ENCODE measurements around the gene GTF3C5.

DNA sequence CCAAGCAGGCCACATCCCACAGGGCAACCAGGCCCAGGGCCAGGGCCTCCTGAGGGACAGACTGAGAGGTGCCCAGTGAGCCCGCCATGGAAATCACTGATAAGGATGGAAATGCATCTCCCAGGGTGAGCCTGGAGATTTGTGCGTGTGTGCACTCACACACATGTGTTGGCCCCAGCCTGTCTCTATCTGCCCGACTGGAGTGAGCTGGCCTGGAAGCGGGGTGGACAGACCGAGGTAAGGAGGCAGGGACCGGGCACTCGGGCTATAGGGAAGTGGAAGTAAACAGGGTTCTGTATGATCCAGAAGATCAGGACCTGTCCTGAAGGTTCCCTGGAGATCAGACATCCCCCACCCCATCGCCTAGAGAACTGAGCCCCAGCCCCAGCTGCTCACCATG is 34.9 kb upstream of the GTF3C5 start:
- TF ChIP-seq, protein P1, sequence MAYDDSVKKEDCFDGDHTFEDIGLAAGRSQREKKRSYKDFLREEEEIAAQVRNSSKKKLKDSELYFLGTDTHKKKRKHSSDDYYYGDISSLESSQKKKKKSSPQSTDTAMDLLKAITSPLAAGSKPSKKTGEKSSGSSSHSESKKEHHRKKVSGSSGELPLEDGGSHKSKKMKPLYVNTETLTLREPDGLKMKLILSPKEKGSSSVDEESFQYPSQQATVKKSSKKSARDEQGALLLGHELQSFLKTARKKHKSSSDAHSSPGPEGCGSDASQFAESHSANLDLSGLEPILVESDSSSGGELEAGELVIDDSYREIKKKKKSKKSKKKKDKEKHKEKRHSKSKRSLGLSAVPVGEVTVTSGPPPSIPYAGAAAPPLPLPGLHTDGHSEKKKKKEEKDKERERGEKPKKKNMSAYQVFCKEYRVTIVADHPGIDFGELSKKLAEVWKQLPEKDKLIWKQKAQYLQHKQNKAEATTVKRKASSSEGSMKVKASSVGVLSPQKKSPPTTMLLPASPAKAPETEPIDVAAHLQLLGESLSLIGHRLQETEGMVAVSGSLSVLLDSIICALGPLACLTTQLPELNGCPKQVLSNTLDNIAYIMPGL (CRISPR knock-in tag; IDR thresholded peaks at IDR 0.05), result no peak
- TF ChIP-seq, protein P2, sequence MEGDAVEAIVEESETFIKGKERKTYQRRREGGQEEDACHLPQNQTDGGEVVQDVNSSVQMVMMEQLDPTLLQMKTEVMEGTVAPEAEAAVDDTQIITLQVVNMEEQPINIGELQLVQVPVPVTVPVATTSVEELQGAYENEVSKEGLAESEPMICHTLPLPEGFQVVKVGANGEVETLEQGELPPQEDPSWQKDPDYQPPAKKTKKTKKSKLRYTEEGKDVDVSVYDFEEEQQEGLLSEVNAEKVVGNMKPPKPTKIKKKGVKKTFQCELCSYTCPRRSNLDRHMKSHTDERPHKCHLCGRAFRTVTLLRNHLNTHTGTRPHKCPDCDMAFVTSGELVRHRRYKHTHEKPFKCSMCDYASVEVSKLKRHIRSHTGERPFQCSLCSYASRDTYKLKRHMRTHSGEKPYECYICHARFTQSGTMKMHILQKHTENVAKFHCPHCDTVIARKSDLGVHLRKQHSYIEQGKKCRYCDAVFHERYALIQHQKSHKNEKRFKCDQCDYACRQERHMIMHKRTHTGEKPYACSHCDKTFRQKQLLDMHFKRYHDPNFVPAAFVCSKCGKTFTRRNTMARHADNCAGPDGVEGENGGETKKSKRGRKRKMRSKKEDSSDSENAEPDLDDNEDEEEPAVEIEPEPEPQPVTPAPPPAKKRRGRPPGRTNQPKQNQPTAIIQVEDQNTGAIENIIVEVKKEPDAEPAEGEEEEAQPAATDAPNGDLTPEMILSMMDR (IDR thresholded peaks at IDR 0.05), result no peak
- TF ChIP-seq CREB1 (CRISPR knock-in tag; IDR thresholded peaks at IDR 0.05) (no peak), ETV6 (CRISPR knock-in tag; IDR thresholded peaks at IDR 0.05) (no peak), CREM (CRISPR knock-in tag; IDR thresholded peaks at IDR 0.05) (no peak)
- TF ChIP-seq, protein P3, sequence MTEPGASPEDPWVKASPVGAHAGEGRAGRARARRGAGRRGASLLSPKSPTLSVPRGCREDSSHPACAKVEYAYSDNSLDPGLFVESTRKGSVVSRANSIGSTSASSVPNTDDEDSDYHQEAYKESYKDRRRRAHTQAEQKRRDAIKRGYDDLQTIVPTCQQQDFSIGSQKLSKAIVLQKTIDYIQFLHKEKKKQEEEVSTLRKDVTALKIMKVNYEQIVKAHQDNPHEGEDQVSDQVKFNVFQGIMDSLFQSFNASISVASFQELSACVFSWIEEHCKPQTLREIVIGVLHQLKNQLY (CRISPR knock-in tag; IDR thresholded peaks at IDR 0.05), result no peak

Data from WTC11 (cell line).